Adrenal gland (tissue), 5 donors: ENCODE measurements around the gene ENPP5.

ENCODE experiments used
- CTCF ChIP-seq, 6 experiments: fragments of 450-650 bp in 4 of 6; fragments of 200-600 bp in 2 of 6; sonication (generic) in 1 of 6; IDR thresholded peaks; 1 replicate in 5 of 6; 2 replicates in 1 of 6; pipeline versions ENCODE4 v1.5.1 to v1.8.0; 2016 to 2021; ENCODE audit warnings: antibody characterized with exemption in 6 of 6, mild to moderate bottlenecking in 2 of 6, moderate library complexity in 1 of 6
- POLR2A ChIP-seq, 2 donors: fragments of 450-650 bp; IDR thresholded peaks; one replicate each; pipeline ENCODE4 v1.6.1; 2017; ENCODE audit warnings: antibody characterized with exemption in 2 of 2, mild to moderate bottlenecking in 2 of 2, moderate library complexity in 1 of 2
- donor health status: DM: no; HTN: no; CAD: no.

GRCh38 chr6:46215777-46216176 lies 45.0 kb upstream of the ENPP5 start:
- TF ChIP-seq CTCF (IDR thresholded peaks at IDR 0.05) (no peak), POLR2A (IDR thresholded peaks at IDR 0.05) (no peak)
